ENCODE data around the gene ACRV1.

- TF ChIP-seq CTCF (conservative IDR thresholded peaks at IDR 0.05 in 1 of 2, IDR thresholded peaks at IDR 0.05 in 1 of 2; ENCODE audit: low read depth in 1 of 2, low read length in 2 of 2) = no peak
- TF ChIP-seq EZH2 (IDR thresholded peaks at IDR 0.05; ENCODE audit: low read length, missing control alignments) = no peak
These were observed 8.7 kb upstream of the ACRV1 start for GRCh38 chr11:125689274-125689859.
